ENCODE results near the gene NXPH1.

- TF ChIP-seq POLR2A (IDR thresholded peaks at IDR 0.05) (no peak), CTCF (IDR thresholded peaks at IDR 0.05 in 8 of 11, conservative IDR thresholded peaks at IDR 0.05 in 3 of 11) (no peak)
These were observed 195.2 kb downstream of the NXPH1 start for GRCh38 chr7:8628656-8629055.

Measured in spleen (tissue), 7 donors.